T-cell (primary cell): ENCODE data around the gene OR11L1. TPM values are rescaled to one million over a fixed set of nuclear protein-coding genes. Genes with fewer than 3 reads are reported as not detected.

ENCODE experiments used
- ATAC-seq, 4 experiments: fragments of 200-7000 bp in 3 of 4; fragments of 150-1000 bp in 1 of 4; cut with Tn5 transposase; replicated peaks in 1 of 4; 1 replicate in 3 of 4; 2 replicates in 1 of 4; pipeline ENCODE4 v1.10.0; 2021; ENCODE audit warnings: moderate library complexity in 3 of 4, mild to moderate bottlenecking in 2 of 4, moderate number of reproducible peaks in 1 of 4
- CTCF ChIA-PET, 2 donors: fragments of 300-600 bp; sonication (Branson Sonifier 250); formaldehyde crosslinking; loops; one replicate each; lab custom pipeline; 2022; ENCODE audit warnings: antibody characterized with exemption in 2 of 2; lab: Charles Lee
- POLR2A ChIA-PET, 2 donors: fragments of 300-600 bp; sonication (Branson Sonifier 250); formaldehyde crosslinking; loops; one replicate each; lab custom pipeline; 2022; ENCODE audit warnings: antibody characterized with exemption in 2 of 2; lab: Charles Lee
- DNase-seq, 35 experiments: peaks; one replicate each; pipeline versions ENCODE4 v3.0.0 to v3.0.0-alpha.2; 2013 to 2023
- H3K27ac ChIP-seq: one replicate; pipeline ENCODE4 v1.5.1; 2013; ENCODE audit warnings: low read length
- H3K27me3 ChIP-seq, 2 experiments: replicated peaks in 1 of 2; 1 replicate in 1 of 2; 2 replicates in 1 of 2; pipeline versions ENCODE4 v1.6.1 to v1.7.0; 2013; ENCODE audit warnings: low read length in 1 of 2, mixed read lengths in 1 of 2; ENCODE audit not compliant: control insufficient read depth in 2 of 2, insufficient read depth in 2 of 2; ENCODE audit errors: extremely low read depth in 1 of 2
- H3K36me3 ChIP-seq, 2 donors: 1 replicate in 1 of 2; 2 replicates in 1 of 2; pipeline versions ENCODE4 v1.6.1 to v1.7.0; 2013; ENCODE audit warnings: low read length in 1 of 2; ENCODE audit not compliant: control insufficient read depth in 2 of 2, insufficient read depth in 1 of 2; ENCODE audit errors: extremely low read depth in 1 of 2
- H3K4me1 ChIP-seq, 2 experiments: 1 replicate in 1 of 2; 2 replicates in 1 of 2; pipeline versions ENCODE4 v1.6.1 to v1.7.0; 2013; ENCODE audit warnings: low read length in 2 of 2, mixed read lengths in 1 of 2; ENCODE audit not compliant: insufficient read depth in 2 of 2, control insufficient read depth in 1 of 2; ENCODE audit errors: extremely low read depth in 1 of 2
- H3K4me3 ChIP-seq, 2 donors: 1 replicate in 1 of 2; 2 replicates in 1 of 2; pipeline versions ENCODE4 v1.5.1 to v1.7.0; 2013; ENCODE audit warnings: mild to moderate bottlenecking in 2 of 2, low read length in 1 of 2, moderate library complexity in 1 of 2; ENCODE audit not compliant: control insufficient read depth in 1 of 2; ENCODE audit errors: extremely low read depth in 1 of 2
- H3K9me3 ChIP-seq: 2 replicates; pipeline ENCODE4 v1.7.0; 2013
- H3K27ac Mint-ChIP-seq, 2 donors: one replicate each; pipeline ENCODE4 v1.8.0; 2020 to 2021; ENCODE audit warnings: mild to moderate bottlenecking in 2 of 2, mixed read lengths in 2 of 2
- H3K27me3 Mint-ChIP-seq, 2 donors: one replicate each; pipeline ENCODE4 v1.8.0; 2021 to 2022; ENCODE audit warnings: mixed read lengths in 2 of 2
- H3K36me3 Mint-ChIP-seq: one replicate; pipeline ENCODE4 v1.8.0; 2021; ENCODE audit warnings: mixed read lengths
- H3K4me1 Mint-ChIP-seq, 3 donors: one replicate each; pipeline ENCODE4 v1.8.0; 2020 to 2022; ENCODE audit warnings: mixed read lengths in 3 of 3, mild to moderate bottlenecking in 1 of 3
- H3K4me3 Mint-ChIP-seq, 3 donors: one replicate each; pipeline ENCODE4 v1.8.0; 2020 to 2022; ENCODE audit warnings: mild to moderate bottlenecking in 3 of 3, mixed read lengths in 3 of 3, moderate library complexity in 3 of 3
- H3K9me3 Mint-ChIP-seq, 3 donors: one replicate each; pipeline ENCODE4 v1.8.0; 2020 to 2022; ENCODE audit warnings: mixed read lengths in 3 of 3
- WGBS: methylation state at CpG from one replicate; pipeline ENCODE4 v1.1.5; 2013; ENCODE audit warnings: missing lambda C conversion rate; ENCODE audit not compliant: insufficient coverage; 5-methylcytosine and 5-hydroxymethylcytosine counted together
- total RNA-seq, 35 experiments: library from RNA in 6 of 35; stranded (reverse) in 6 of 35; fragments of 120-200 nt in 1 of 35; gene quantifications; one replicate each; pipeline versions ENCODE4 v1.2.1 to v1.2.4 and lab custom pipeline; 2013 to 2026

OR11L1 gene
- total RNA-seq, 5 donors from 2014 or later (not counting 1 experiment from before 2014, with no cell fraction given) = not detected

- H3K4me3 Mint-ChIP-seq = no peak overlapping the region
- no CpG with 5 or more reads among the region's 13 CpGs for WGBS
- ChIA-PET POLR2A (no interaction called here), CTCF (no interaction called here)
- Histone ChIP-seq H3K27me3 (no peaks in the 10 kb centered on the region), H3K27ac (no peak overlapping the region), H3K36me3 (no peaks in the 10 kb centered on the region), H3K4me3 (no peak overlapping the region), H3K9me3 (no peaks in the 10 kb centered on the region), H3K4me1 (no peaks in the 10 kb centered on the region)
- H3K9me3 Mint-ChIP-seq = no peaks in the 10 kb centered on the region
- no peaks in the 10 kb centered on the region for H3K36me3 Mint-ChIP-seq
- no peaks in the 10 kb centered on the region for H3K4me1 Mint-ChIP-seq
- no peaks in the 10 kb centered on the region for H3K27me3 Mint-ChIP-seq
- no peak for ATAC-seq
- DNase-seq = no peak
- H3K27ac Mint-ChIP-seq = no peak overlapping the region
Observed at GRCh38 chr1:247825362-247825761, 16.3 kb downstream of the OR11L1 start.

GRCh38 chr1:247824023-247824422 lies 17.7 kb downstream of the OR11L1 start, which contains the start of gene OR14A16:
OR14A16 (minus strand) TSS chr1:247824119; CDS start chr1:247815729, 8,390 bp downstream.
- Histone ChIP-seq H3K4me1 (no peaks in the 10 kb centered on the region), H3K27me3 (no peaks in the 10 kb centered on the region), H3K9me3 (no peaks in the 10 kb centered on the region), H3K4me3 (no peak within 1 kb of the TSS), H3K36me3 (no peaks in the 10 kb centered on the region), H3K27ac (no peak within 1 kb of the TSS)
- WGBS = 76% methylated on average over 5 of the region's 6 CpGs
- Mint-ChIP-seq H3K27ac (no peak within 1 kb of the TSS), H3K27me3 (no peaks in the 10 kb centered on the region), H3K4me3 (no peak within 1 kb of the TSS), H3K9me3 (no peaks in the 10 kb centered on the region), H3K36me3 (no peaks in the 10 kb centered on the region), H3K4me1 (no peaks in the 10 kb centered on the region)
- CTCF ChIA-PET = no interaction called here
- POLR2A ChIA-PET = no interaction called here
- no peak for ATAC-seq
- DNase-seq = no peak

- Histone ChIP-seq H3K27ac (no peak overlapping the region), H3K4me1 (no peaks in the 10 kb centered on the region), H3K27me3 (no peaks in the 10 kb centered on the region), H3K4me3 (no peak overlapping the region), H3K36me3 (no peaks in the 10 kb centered on the region), H3K9me3 (no peaks in the 10 kb centered on the region)
- no peaks in the 10 kb centered on the region for H3K27me3 Mint-ChIP-seq
- no peak overlapping the region for H3K4me3 Mint-ChIP-seq
- ATAC-seq (no peak), DNase-seq (no peak)
- POLR2A ChIA-PET = no interaction called here
- no peaks in the 10 kb centered on the region for H3K4me1 Mint-ChIP-seq
- CTCF ChIA-PET = no interaction called here
- H3K9me3 Mint-ChIP-seq = no peaks in the 10 kb centered on the region
- no peaks in the 10 kb centered on the region for H3K36me3 Mint-ChIP-seq
- WGBS = no CpG with 5 or more reads among the region's 2 CpGs
- H3K27ac Mint-ChIP-seq = no peak overlapping the region
Observed at GRCh38 chr1:247822060-247822459, 19.6 kb downstream of the OR11L1 start.

DNA sequence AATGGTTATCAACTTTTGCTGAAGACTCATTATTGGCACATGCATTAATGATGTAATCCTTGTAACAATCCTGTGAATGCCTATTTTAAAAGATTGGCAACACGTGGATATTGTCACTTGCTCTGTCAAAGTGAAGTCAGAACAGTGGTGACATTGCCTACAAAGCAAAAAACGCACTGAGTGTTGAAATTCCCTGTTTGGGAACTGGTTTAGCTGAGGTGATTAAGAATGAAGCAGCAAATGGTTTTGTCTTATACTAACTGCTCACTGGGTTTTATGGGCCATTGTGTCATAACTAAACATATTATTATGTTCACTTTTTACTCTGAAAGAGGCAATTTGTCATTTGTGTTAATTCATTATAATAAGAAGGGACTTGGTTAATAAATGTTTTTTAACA lies 29.1 kb downstream of the OR11L1 start:
- H3K4me1 ChIP-seq = no peaks in the 10 kb centered on the region

GRCh38 chr1:247797518-247797917 lies 44.2 kb downstream of the OR11L1 start:
- no peaks in the 10 kb centered on the region for H3K27me3 Mint-ChIP-seq
- no peak for DNase-seq
- no peaks in the 10 kb centered on the region for H3K27me3 ChIP-seq
- H3K9me3 ChIP-seq = no peaks in the 10 kb centered on the region
- H3K36me3 Mint-ChIP-seq = no peaks in the 10 kb centered on the region
- H3K36me3 ChIP-seq = no peaks in the 10 kb centered on the region
- no peak overlapping the region for H3K4me3 ChIP-seq
- no peak overlapping the region for H3K27ac ChIP-seq
- no peaks in the 10 kb centered on the region for H3K9me3 Mint-ChIP-seq
- H3K4me1 ChIP-seq = no peaks in the 10 kb centered on the region
- WGBS = 0% methylated on average over 1 of the region's 2 CpGs
- H3K4me3 Mint-ChIP-seq = no peak overlapping the region
- H3K4me1 Mint-ChIP-seq = no peaks in the 10 kb centered on the region
- CTCF ChIA-PET = no interaction called here
- POLR2A ChIA-PET = no interaction called here
- no peak for ATAC-seq
- H3K27ac Mint-ChIP-seq = no peak overlapping the region

More for the DNA sequence above, 29.1 kb downstream of the OR11L1 start:
- ChIA-PET POLR2A (no interaction called here), CTCF (no interaction called here)
- Mint-ChIP-seq H3K9me3 (no peaks in the 10 kb centered on the region), H3K4me3 (no peak overlapping the region), H3K27ac (no peak overlapping the region), H3K36me3 (no peaks in the 10 kb centered on the region), H3K27me3 (peaks cover 2 to 3% of the 10 kb centered on the region in 2 donors), H3K4me1 (no peaks in the 10 kb centered on the region)
- Histone ChIP-seq H3K4me3 (no peak overlapping the region), H3K9me3 (no peaks in the 10 kb centered on the region), H3K27me3 (no peaks in the 10 kb centered on the region), H3K27ac (no peak overlapping the region), H3K36me3 (no peaks in the 10 kb centered on the region)
- DNase-seq (no peak), ATAC-seq (no peak)
- no CpG with 5 or more reads among the region's 2 CpGs for WGBS

Other genes with a start within 250 kb of the OR11L1 start
- not detected for gene OR2G3, start 236.3 kb downstream of the OR11L1 start, total RNA-seq
- not detected for gene OR13G1, start 162.2 kb downstream of the OR11L1 start, total RNA-seq
- gene OR6F1, start 125.2 kb downstream of the OR11L1 start, total RNA-seq = not detected
- not detected for gene OR14K1, start 103.3 kb downstream of the OR11L1 start, total RNA-seq
- gene OR14A2, start 93.8 kb downstream of the OR11L1 start, total RNA-seq = not detected
- gene OR1C1, start 81.3 kb downstream of the OR11L1 start, total RNA-seq = not detected
- not detected for gene OR14A16, start 17.8 kb downstream of the OR11L1 start, total RNA-seq
- gene TRIM58, start 15.3 kb upstream of the OR11L1 start, total RNA-seq = under 1 TPM; 0.21 to 0.65 (median 0.46) TPM
- not detected for gene OR2W3, start 53.7 kb upstream of the OR11L1 start, total RNA-seq
- not detected for gene OR2T8, start 78.4 kb upstream of the OR11L1 start, total RNA-seq
- not detected for gene OR2AJ1, start 83.0 kb upstream of the OR11L1 start, total RNA-seq
- gene OR2L8, start 107.0 kb upstream of the OR11L1 start, total RNA-seq = 1 to 10 TPM in 2 of 5 donors, not detected in 3; 1.2 TPM
- under 1 TPM in 2 of 5 donors, not detected in 3; 0.33 to 0.49 TPM for gene OR2AK2, start 123.3 kb upstream of the OR11L1 start, total RNA-seq
- gene OR2L5, start 171.8 kb upstream of the OR11L1 start, total RNA-seq = under 1 TPM in 3 of 5 donors, not detected in 2; 0.09 to 0.25 (median 0.14) TPM
- under 1 TPM; 0.06 to 0.43 (median 0.09) TPM for gene OR2L2, start 188.2 kb upstream of the OR11L1 start, total RNA-seq
- not detected for gene OR2L3, start 204.9 kb upstream of the OR11L1 start, total RNA-seq